ENCODE results near the gene CST6.

Gene CST6, protein sequence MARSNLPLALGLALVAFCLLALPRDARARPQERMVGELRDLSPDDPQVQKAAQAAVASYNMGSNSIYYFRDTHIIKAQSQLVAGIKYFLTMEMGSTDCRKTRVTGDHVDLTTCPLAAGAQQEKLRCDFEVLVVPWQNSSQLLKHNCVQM

DNA sequence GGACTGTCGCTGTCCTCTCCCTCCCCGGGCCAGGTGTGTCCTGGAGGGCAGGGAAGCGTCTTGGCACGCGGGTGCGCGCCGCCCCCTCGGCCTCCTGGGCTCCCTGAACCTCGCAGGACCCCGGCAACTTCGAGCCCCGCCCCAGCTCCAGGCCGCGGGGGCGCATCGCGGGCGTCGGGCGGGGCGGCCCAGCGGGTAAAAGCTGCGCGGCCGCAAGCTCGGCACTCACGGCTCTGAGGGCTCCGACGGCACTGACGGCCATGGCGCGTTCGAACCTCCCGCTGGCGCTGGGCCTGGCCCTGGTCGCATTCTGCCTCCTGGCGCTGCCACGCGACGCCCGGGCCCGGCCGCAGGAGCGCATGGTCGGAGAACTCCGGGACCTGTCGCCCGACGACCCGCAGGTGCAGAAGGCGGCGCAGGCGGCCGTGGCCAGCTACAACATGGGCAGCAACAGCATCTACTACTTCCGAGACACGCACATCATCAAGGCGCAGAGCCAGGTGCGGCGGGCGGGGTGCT, at the start of gene CST6:
TSS of gene CST6 (plus strand) at position 224 of the 519 bp plus-strand sequence. CDS start at position 261, 37 bp downstream.
- FAIRE-seq (no peak), DNase-seq (ENCODE audit: extremely low spot score, insufficient read length, low read depth) (no peak)

DNA sequence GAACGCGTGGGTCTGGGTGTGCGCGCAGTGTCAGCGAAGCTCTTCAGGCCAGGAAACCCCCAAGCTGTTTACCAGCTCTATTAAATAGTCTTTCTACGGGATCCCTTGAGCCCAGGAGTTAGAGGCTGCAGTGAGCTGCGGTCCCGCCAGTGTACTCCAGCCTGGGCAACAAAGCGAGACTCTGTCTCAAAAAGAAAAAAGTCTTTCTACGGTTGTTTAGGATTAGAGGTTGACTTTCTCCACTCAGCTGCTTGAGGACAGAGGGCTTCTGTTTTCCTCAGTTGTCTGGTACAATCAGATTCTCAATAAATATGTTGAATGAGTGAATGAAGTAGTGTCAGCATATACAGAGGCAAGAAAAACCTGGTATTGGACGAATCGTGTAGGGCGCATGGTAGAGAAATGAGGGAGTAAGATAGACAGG, 49.7 kb upstream of the CST6 start:
- DNase-seq (ENCODE audit: extremely low spot score, insufficient read length, low read depth): no peak
- no peak for FAIRE-seq

DNA sequence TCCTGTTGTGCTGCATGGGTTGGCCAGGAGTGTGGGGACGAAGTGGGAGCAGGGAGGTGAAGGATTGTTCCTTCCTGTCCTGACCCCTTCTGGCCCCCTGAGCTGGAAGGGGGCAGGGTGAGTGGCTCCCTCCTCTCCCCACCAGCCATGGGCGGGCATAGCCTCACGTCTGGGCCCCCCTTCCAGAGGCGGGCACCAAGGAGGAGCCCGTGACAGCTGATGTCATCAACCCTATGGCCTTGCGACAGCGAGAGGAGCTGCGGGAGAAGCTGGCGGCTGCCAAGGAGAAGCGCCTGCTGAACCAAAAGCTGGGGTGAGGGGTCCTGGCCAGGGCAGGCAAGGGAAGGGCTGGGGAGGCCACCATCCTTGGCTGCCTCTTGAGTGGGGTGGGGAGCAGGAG, 46.9 kb upstream of the CST6 start:
- no peak for FAIRE-seq
- no peak for DNase-seq (ENCODE audit: extremely low spot score, insufficient read length, low read depth)

DNA sequence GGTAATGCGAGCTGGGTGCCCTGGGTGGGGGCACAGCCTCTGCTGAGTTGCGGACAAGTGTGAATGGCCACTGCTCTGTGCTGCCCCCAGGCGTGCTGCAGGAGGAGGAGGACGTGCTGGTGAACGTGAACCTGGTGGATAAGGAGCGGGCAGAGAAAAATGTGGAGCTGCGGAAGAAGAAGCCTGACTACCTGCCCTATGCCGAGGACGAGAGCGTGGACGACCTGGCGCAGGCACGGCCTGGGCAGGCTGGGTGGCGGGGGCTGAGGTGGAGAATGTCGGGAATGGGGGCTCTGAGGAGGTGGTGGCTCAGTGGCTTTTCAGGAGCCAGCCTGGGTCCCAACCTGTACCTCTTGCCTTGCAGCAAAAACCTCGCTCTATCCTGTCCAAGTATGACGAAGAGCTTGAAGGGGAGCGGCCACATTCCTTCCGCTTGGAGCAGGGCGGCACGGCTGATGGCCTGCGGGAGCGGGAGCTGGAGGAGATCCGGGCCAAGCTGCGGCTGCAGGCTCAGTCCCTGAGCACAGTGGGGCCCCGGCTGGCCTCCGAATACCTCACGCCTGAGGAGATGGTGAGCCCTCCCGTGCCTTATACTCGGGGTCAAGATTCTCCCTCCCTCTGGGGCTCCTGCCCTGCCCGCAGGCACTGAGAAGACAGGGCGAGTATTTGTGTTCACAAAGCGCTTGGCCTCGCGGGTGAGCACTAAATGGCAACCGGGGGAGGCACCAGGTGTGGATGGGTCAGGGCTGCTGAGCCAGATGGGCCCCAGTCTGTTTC, 45.6 kb upstream of the CST6 start:
- FAIRE-seq (no peak), DNase-seq (ENCODE audit: extremely low spot score, insufficient read length, low read depth) (no peak)

DNA sequence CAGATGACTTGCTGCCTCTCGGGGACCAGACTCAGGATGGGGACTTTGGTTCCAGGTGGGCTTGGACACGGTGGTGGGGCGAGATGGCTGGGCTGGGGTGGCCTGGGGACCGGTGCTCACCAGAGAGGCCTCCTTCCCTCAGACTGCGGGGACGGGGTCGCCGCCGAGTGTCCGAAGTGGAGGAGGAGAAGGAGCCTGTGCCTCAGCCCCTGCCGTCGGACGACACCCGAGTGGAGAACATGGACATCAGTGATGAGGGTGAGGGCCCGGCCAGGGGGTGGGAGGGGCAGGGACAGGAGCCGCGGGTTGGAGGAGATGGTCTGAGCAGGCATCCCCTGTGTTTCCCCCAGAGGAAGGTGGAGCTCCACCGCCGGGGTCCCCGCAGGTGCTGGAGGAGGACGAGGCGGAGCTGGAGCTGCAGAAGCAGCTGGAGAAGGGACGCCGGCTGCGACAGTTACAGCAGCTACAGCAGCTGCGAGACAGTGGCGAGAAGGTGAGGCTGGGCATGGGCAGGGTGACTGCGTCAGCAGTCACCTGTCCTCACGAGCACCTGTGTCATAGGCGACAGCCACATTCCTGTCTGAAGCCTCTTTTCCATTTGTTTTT, 44.4 kb upstream of the CST6 start:
- FAIRE-seq: no peak
- DNase-seq (ENCODE audit: extremely low spot score, insufficient read length, low read depth): no peak

DNA sequence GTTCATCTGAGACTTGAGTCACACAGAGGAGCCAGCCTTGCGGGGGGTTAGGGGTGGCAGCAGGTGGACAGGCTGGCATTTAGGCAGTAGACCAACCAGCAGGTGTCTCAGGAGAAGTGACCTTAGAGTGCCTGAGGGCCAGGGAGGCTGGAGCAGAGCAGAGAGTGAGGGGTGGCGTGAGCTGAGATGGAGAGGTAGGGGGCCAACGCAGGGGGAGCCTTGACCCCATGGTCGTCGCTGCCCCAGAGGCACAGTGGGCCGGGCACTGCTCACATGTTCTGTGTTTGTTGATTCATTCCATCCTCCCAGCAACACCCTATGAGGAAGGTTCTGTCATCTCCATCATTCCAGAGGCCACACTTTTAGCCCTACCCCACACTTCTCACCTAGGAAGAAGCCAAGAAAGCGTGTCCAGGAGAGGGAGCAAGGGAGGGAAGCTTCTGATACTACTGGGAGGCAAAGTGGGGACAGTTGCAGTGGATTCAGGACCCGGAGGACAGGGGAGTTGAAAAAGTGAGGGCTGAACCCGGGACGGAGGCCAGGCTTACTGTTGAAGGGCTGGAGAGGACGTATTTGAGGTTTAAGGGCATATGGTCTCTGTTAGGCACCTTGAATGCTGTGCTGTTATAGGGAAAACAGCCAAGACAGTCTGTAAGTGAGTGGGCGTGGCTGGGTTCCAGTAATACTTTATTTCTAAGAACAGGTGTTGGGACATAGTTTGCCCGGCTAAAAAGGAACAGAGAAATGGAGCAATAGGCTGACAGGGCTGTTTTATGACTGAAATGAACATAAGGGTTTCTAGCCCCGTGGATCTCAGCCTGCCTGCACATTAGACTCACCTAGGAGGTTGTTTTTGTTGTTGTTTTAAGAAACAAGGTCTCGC, 43.0 kb upstream of the CST6 start:
- FAIRE-seq: no peak
- DNase-seq (ENCODE audit: extremely low spot score, insufficient read length, low read depth): no peak

DNA sequence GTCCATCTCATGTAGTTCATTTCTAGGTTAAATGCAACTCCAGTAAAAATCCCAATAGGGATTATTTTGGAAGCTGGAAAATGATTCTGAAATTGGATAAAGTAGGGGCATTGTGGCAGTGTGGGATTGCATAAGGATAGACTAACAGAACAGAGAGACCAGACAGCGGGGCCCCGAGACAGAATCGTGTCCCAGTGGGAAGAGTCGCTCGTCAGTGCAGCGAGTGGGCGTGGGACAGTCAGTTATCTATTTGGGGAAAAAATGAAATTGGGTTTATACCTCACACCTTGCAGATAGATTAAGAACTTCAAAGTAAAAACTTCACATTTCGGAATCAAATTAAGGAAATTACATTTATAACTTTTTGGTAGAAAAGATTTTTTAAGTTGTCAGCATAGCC, 39.7 kb upstream of the CST6 start:
- FAIRE-seq (no peak), DNase-seq (ENCODE audit: extremely low spot score, insufficient read length, low read depth) (no peak)

DNA sequence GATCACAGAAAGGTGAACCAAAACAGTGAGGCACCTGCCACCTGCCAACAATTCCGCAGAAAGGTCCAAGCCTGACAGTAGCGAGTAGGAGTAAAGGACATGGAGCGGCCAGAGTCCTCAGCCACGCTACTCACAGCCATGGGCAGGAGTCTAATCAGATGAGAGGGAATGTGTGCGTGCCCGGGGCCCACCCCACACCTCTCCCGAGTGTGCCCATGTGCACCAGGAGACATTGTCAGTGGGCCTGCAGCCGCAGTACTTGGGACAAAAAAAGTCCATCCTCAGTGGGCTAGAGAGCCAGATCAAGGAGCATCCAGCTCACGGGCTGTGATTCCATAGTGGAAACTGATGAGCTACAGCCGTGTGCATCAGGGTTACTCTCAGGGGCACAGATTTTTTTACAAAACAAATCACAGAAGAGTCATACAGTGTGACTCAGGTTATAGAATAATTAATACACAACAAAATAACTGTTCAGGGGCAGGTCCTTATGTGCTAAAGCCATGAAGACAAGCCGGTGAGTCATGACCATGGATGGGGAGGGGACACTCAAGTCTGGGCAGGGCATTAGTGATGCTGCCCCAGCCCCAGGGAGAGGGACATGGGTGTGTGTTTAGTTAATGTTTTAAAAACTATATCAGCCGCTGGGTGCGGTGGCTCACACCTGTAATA, 38.2 kb upstream of the CST6 start:
- FAIRE-seq (no peak), DNase-seq (ENCODE audit: extremely low spot score, insufficient read length, low read depth) (no peak)

DNA sequence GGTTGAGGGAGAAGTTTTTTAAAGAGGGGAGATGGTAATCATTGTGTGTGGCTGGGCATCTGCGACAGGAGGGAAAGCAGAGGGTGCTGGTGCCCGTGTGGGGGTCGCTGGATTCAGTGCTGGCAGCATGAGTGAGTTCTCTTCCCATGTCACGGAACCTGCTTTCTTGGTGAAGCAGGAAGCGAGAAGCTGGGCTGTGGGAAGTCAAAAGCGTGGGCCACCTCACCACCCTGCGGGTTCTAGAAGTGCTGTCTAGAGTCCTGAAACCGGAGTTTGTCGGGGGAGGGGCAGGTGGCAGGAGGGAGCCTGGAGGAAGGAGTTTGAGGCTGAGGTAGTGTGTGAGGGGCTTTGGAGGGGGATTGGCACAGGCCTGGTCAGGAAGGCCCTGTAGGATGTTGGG, 36.0 kb upstream of the CST6 start:
- DNase-seq (ENCODE audit: extremely low spot score, insufficient read length, low read depth) (no peak), FAIRE-seq (no peak)

DNA sequence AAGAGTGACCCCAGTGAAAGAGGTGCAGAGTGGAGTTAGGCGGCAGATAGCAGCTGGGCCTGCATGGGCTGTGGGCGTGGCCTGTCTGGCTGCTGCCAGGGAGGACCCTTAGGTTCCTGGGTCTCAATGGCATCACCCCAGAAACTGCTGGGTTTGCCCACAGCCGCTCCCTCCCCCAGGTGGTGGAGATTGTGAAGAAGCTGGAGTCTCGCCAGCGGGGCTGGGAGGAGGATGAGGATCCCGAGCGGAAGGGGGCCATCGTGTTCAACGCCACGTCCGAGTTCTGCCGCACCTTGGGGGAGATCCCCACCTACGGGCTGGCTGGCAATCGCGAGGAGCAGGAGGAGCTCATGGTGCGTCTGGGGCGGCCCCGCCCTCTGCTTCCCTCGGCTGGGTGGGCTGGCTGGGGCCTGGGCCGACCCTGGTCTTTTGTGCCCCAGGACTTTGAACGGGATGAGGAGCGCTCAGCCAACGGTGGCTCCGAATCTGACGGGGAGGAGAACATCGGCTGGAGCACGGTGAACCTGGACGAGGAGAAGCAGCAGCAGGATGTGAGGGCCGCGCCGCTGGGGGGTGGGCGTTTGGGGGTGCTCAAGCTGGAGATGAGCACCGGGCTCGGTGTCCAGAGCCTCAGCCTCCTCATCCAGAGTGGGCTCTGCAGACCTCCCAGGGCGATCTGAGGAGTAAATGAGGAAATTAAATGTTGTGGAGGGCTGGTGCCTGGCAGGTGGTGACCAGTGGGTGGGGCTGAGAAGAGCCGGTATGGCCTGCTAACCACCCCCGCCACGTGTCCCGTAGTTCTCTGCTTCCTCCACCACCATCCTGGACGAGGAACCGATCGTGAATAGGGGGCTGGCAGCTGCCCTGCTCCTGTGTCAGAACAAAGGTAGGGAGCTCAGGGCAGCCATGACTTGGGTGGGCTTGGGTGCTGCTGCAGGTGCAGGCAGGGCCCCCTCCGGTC, 35.3 kb upstream of the CST6 start:
- DNase-seq (ENCODE audit: extremely low spot score, insufficient read length, low read depth) (no peak), FAIRE-seq (no peak)

DNA sequence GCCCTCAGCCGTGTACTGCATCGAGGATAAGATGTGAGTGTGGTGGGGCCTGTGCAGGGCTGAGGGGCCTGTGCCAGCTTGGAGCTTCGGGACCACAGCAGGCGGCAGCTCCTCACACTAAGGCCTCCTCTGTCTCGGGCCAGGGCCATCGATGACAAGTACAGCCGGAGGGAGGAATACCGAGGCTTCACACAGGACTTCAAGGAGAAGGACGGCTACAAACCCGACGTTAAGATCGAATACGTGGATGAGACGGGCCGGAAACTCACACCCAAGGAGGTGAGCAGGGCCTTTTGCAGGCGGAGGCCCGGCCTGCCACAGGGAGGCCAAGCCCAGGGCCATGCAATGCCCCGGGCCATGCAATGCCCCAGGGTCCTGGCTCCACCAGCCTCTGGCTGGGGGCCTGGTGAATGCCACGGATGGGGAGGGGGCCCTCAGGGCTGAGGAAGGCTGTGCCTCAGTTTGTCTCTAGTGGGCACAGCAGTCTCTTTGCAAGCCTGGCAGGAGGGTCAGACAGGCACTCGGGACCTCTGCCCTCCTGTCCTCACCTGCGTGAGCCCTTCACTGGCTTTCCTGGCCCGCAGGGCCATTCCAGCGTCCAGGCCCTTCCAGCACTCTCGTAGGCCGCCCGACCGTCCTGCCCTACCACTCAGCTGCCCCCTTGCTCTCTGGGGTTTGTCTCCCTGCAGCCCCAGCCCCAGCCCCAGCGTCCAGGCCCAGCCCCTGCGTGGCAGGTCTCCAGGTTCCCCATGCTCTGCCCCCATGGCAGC, 34.0 kb upstream of the CST6 start:
- DNase-seq (ENCODE audit: extremely low spot score, insufficient read length, low read depth) (no peak), FAIRE-seq (no peak)

DNA sequence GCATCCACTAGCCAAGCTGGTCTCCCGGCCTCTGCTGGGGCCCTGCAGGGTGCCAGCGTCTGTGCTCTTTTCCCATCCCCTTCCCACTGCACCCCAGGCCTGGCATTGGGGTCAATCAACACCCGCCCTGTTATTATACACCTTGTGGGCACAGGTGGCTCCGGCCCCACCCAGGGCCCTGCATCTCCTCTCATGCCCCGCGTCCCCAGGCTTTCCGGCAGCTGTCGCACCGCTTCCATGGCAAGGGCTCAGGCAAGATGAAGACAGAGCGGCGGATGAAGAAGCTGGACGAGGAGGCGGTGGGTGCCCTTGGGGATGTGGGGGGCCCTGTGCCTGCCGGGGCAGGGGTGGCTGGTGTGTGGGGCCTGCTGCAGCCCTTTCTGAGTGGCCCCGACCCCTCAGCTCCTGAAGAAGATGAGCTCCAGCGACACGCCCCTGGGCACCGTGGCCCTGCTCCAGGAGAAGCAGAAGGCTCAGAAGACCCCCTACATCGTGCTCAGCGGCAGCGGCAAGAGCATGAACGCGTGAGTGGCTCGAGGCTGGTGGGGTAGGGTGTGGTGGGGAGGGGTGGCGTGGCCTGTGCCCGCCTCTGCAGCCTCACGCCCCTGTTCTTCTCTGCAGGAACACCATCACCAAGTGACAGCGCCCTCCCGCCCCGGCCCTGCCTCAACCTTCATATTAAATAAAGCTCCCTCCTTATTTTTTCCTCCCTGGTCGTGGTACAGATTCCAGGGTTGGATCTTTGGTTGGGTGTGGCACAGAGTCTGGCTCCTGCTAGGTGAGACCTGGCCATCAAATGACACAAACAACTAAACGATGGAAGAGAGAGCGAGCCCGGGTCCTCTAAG, 33.2 kb upstream of the CST6 start:
- DNase-seq (ENCODE audit: extremely low spot score, insufficient read length, low read depth): no peak
- no peak for FAIRE-seq

DNA sequence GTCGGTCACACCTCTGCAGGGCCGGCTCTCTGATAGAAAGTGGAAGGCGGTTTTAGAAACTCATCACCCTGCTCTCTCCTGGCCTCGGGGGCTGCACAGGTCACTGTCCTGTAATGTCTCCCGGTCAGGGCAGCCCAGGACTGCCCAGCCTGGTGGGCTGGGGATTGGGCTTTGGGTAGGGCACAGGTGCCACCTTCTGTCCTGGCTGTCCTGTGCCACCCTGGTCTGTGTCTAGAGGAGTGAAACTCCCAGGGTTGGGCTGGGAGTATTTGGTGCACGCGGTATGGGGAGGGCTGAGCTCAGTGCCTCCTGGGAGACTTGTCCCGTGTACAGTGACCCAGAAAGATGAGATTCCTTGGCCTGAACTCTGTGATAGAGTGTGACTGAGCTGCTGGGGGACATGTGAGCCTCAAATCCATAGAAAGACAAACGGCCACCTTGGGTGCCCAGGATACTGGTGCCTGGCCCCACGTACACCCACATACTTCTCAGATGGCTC, 32.5 kb upstream of the CST6 start:
- DNase-seq (ENCODE audit: extremely low spot score, insufficient read length, low read depth): no peak
- no peak for FAIRE-seq

DNA sequence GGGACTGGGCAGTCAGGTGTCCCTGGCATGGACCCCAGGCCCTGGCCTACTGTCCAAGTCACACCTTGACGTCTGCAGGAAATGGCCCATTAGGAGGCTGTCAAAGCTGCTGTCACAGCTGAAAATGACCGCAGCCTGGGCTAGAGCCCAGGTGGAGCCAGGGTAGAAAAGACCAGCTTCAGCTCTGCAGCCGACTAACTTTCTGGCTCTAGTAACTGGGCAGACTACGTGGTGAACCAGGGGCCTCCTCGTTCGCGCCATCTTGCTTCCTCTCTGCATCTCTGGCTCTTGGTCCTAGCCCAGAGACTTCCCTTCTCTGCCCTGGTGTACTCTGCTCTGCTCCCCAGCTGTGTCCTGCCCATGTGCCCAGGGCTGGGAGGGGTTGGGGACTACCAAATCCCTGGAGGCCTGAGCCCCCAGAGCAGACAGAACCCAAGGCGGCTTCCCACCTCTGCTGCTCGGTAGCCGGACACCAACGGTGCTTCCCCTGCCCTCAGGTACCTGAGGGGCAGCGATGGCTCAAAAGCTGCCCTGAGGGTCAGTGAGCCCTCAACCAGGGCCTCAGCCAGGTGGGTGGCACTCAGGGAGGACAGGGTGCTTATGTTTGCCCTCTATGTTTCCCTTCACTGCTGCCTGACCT, 30.6 kb upstream of the CST6 start:
- no peak for FAIRE-seq

DNA sequence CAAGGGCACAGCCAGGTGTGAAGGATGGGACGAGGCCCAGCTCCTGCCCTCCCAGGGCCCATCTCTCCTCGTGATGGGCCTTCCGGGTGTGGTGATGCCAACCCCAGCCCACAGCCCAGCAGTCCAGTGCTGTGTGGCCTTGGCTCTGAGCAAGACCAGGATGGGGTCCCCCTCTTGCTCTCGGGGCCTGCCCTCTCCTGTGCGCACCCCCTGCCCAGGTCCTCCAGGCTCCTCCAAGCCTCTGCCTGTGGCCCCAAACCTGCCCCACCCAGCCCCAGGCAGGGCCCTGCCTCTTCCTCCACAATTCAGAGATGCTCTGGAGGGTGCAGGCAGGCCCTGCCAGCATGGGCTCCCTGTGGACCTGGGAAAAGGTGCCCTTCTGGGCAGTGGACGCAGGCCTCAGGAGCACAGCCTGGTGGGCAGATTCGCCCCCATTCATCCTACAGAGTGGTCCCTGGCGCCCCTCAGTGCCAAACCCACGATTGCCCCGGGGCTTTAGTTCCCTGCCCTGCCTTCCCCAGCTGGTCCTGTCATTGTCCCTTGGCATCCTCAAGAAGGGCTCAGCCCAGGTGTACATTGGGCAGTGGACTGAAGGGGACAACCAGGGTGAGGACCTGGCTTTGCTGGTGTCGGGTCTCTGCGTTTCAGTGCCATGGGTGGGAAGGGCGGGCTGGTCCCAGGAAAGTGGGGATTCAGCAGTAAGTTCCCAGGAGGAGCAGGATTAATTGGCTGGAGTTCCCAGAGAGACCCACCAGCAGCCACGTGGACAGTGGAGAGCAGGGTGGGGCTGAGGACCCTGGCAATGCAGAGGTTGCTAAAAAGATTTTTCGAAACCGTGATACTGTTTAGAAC, 29.6 kb upstream of the CST6 start:
- no peak for DNase-seq (ENCODE audit: extremely low spot score, insufficient read length, low read depth)

More for the DNA sequence above, 30.6 kb upstream of the CST6 start:
- no peak for DNase-seq (ENCODE audit: extremely low spot score, insufficient read length, low read depth)

More for the DNA sequence above, 29.6 kb upstream of the CST6 start:
- FAIRE-seq: no peak

All from GM18507 (cell line).